Measurements from ENCODE around the gene FLT1. TPM values are rescaled to one million over a fixed set of nuclear protein-coding genes. Genes with fewer than 3 reads are reported as not detected.

The FLT1 gene
- total RNA-seq, 1 donor from 2014 or later: not detected

GRCh38 chr13:28409648-28410047 lies 85.3 kb downstream of the FLT1 start:
- no peak for TF ChIP-seq CTCF (IDR thresholded peaks at IDR 0.05; ENCODE audit: insufficient read depth, low read length, severe bottlenecking)
- no peaks in the 10 kb centered on the region for H3K27me3 ChIP-seq (ENCODE audit: control insufficient read depth, insufficient read depth, low read length)
- FAIRE-seq: no peak

GRCh38 chr13:28408863-28409262 lies 86.1 kb downstream of the FLT1 start:
- DNase-seq (ENCODE audit: low read depth) (no peak), FAIRE-seq (no peak)
- Histone ChIP-seq H3K36me3 (ENCODE audit: control insufficient read depth, insufficient read depth, low read length) (no peaks in the 10 kb centered on the region), H3K27me3 (ENCODE audit: control insufficient read depth, insufficient read depth, low read length) (no peaks in the 10 kb centered on the region), H3K4me3 (ENCODE audit: low read depth, low read length) (no peak overlapping the region)
- TF ChIP-seq CTCF (IDR thresholded peaks at IDR 0.05; ENCODE audit: insufficient read depth, low read length, severe bottlenecking): no peak

More at GRCh38 chr13:28409648-28410047, 85.3 kb downstream of the FLT1 start:
- Histone ChIP-seq H3K36me3 (ENCODE audit: control insufficient read depth, insufficient read depth, low read length) (no peaks in the 10 kb centered on the region), H3K4me3 (ENCODE audit: low read depth, low read length) (no peak overlapping the region)
- DNase-seq (ENCODE audit: low read depth): no peak

GRCh38 chr13:28408235-28408848 lies 86.6 kb downstream of the FLT1 start:
- DNase-seq (ENCODE audit: low read depth) (no peak), FAIRE-seq (no peak)
- Histone ChIP-seq H3K27me3 (ENCODE audit: control insufficient read depth, insufficient read depth, low read length) (no peaks in the 10 kb centered on the region), H3K36me3 (ENCODE audit: control insufficient read depth, insufficient read depth, low read length) (no peaks in the 10 kb centered on the region), H3K4me3 (ENCODE audit: low read depth, low read length) (no peak overlapping the region)
- no peak for TF ChIP-seq CTCF (IDR thresholded peaks at IDR 0.05; ENCODE audit: insufficient read depth, low read length, severe bottlenecking)

- H3K36me3 ChIP-seq (ENCODE audit: control insufficient read depth, insufficient read depth, low read length): no peaks in the 10 kb centered on the region
- no peak for TF ChIP-seq CTCF (IDR thresholded peaks at IDR 0.05; ENCODE audit: insufficient read depth, low read length, severe bottlenecking)
- H3K27me3 ChIP-seq (ENCODE audit: control insufficient read depth, insufficient read depth, low read length): no peaks in the 10 kb centered on the region
- DNase-seq (ENCODE audit: low read depth) (no peak), FAIRE-seq (no peak)
- H3K4me3 ChIP-seq (ENCODE audit: low read depth, low read length): no peak overlapping the region
These were observed 88.1 kb downstream of the FLT1 start for GRCh38 chr13:28406733-28407266.

- Histone ChIP-seq H3K36me3 (ENCODE audit: control insufficient read depth, insufficient read depth, low read length) (no peaks in the 10 kb centered on the region), H3K4me3 (ENCODE audit: low read depth, low read length) (no peak overlapping the region), H3K27me3 (ENCODE audit: control insufficient read depth, insufficient read depth, low read length) (no peaks in the 10 kb centered on the region)
- TF ChIP-seq CTCF (IDR thresholded peaks at IDR 0.05; ENCODE audit: insufficient read depth, low read length, severe bottlenecking): no peak
- FAIRE-seq (no peak), DNase-seq (ENCODE audit: low read depth) (no peak)
These were observed 92.9 kb downstream of the FLT1 start for GRCh38 chr13:28402057-28402381.

Data from bronchial epithelial cell (primary cell).